Activated CD4-positive, alpha-beta T cell treated with anti-CD3 and anti-CD28 coated beads for 36 hours (primary cell): ENCODE results near the gene SFRP5. TPM values are rescaled to one million over a fixed set of nuclear protein-coding genes. Genes with fewer than 3 reads are reported as not detected.

ENCODE experiments used
- ATAC-seq: fragments of 200-7000 bp; cut with Tn5 transposase; one replicate; pipeline ENCODE4 v1.10.0; 2021; ENCODE audit warnings: mild to moderate bottlenecking, moderate library complexity
- CTCF ChIA-PET: fragments of 350-600 bp; sonication (Branson Sonifier 250); formaldehyde crosslinking; loops from one replicate; lab custom pipeline; 2021; ENCODE audit warnings: antibody characterized with exemption; lab: Charles Lee
- POLR2A ChIA-PET: fragments of 350-600 bp; sonication (Branson Sonifier 250); formaldehyde crosslinking; loops from one replicate; lab custom pipeline; 2021; ENCODE audit warnings: antibody characterized with exemption, inconsistent platforms; lab: Charles Lee
- DNase-seq: peaks from one replicate; pipeline ENCODE4 v3.0.0-alpha.2; 2020
- H3K27ac Mint-ChIP-seq: one replicate; pipeline ENCODE4 v1.8.0; 2021; ENCODE audit warnings: mixed read lengths
- H3K27me3 Mint-ChIP-seq: one replicate; pipeline ENCODE4 v1.8.0; 2021; ENCODE audit warnings: mixed read lengths
- H3K36me3 Mint-ChIP-seq: one replicate; pipeline ENCODE4 v1.8.0; 2021; ENCODE audit warnings: low read depth, mixed read lengths
- H3K4me1 Mint-ChIP-seq: one replicate; pipeline ENCODE4 v1.8.0; 2021; ENCODE audit warnings: mixed read lengths
- H3K4me3 Mint-ChIP-seq: one replicate; pipeline ENCODE4 v1.8.0; 2021; ENCODE audit warnings: mild to moderate bottlenecking, moderate library complexity, mixed read lengths
- H3K9me3 Mint-ChIP-seq: one replicate; pipeline ENCODE4 v1.8.0; 2021; ENCODE audit warnings: low read depth, mixed read lengths
- intact Hi-C, 2 experiments: fragments of 100-400 bp; cut with DNase I in 1 of 2; cut with micrococcal nuclease in 1 of 2; formaldehyde crosslinking; loops; one replicate each; pipeline versions ENCODE4 v1.14.2 to v1.15.1; 2022 to 2024; cut with DNase I, micrococcal nuclease
- total RNA-seq, 2 experiments: library from RNA; stranded (reverse); gene quantifications; one replicate each; pipeline ENCODE4 v1.2.3, GENCODE V29; 2021

The SFRP5 gene
- total RNA-seq, 2 experiments from 2014 or later, result not detected

- no peak for DNase-seq
- Mint-ChIP-seq H3K27ac (no peak overlapping the region), H3K9me3 (no peaks in the 10 kb centered on the region), H3K4me3 (no peak overlapping the region), H3K36me3 (no peaks in the 10 kb centered on the region), H3K27me3 (peaks cover 2% of the 10 kb centered on the region), H3K4me1 (peaks cover 4% of the 10 kb centered on the region)
- POLR2A ChIA-PET, result no interaction called here
- CTCF ChIA-PET, result interaction anchor here (1.3 to 2.0 kb wide), 2 partner anchors 10 to 12 kb away, joined by 4 to 8 read pairs; no protein-coding TSS in a partner anchor
- no peak for ATAC-seq
- intact Hi-C loops, result no loop called here
Measured at GRCh38 chr10:97719602-97720001, 52.2 kb downstream of the SFRP5 start.

- DNase-seq (no peak), ATAC-seq (no peak)
- intact Hi-C loops, result no loop called here
- ChIA-PET POLR2A (no interaction called here), CTCF (interaction anchor here (0.8 to 2.0 kb wide), 2 partner anchors 9 to 32 kb away, joined by 3 to 8 read pairs; partner anchors contain the start of gene AVPI1)
- Mint-ChIP-seq H3K27ac (no peak overlapping the region), H3K27me3 (peaks cover 3% of the 10 kb centered on the region), H3K4me3 (no peak overlapping the region), H3K4me1 (peaks cover 7% of the 10 kb centered on the region), H3K36me3 (no peaks in the 10 kb centered on the region), H3K9me3 (no peaks in the 10 kb centered on the region)
Measured at GRCh38 chr10:97718659-97719142, 53.1 kb downstream of the SFRP5 start.

- intact Hi-C loops, result no loop called here
- H3K9me3 Mint-ChIP-seq, result no peaks in the 10 kb centered on the region
- H3K27me3 Mint-ChIP-seq, result peaks cover 2% of the 10 kb centered on the region
- no peak overlapping the region for H3K27ac Mint-ChIP-seq
- DNase-seq (no peak), ATAC-seq (no peak)
- H3K36me3 Mint-ChIP-seq, result no peaks in the 10 kb centered on the region
- ChIA-PET POLR2A (no interaction called here), CTCF (interaction anchor here (0.7 to 2.0 kb wide), 3 partner anchors 9 to 125 kb away, joined by 3 to 8 read pairs (median 3); partner anchors contain the start of gene AVPI1)
- H3K4me1 Mint-ChIP-seq, result peaks cover 7% of the 10 kb centered on the region
- no peak overlapping the region for H3K4me3 Mint-ChIP-seq
Measured at GRCh38 chr10:97718178-97718577, 53.6 kb downstream of the SFRP5 start.

GRCh38 chr10:97717627-97718026, 54.2 kb downstream of the SFRP5 start:
- peaks cover 11% of the 10 kb centered on the region for H3K4me1 Mint-ChIP-seq
- no peak overlapping the region for H3K27ac Mint-ChIP-seq
- DNase-seq (no peak), ATAC-seq (no peak)
- intact Hi-C loops, result no loop called here
- ChIA-PET POLR2A (no interaction called here), CTCF (interaction anchor here (0.6 to 2.2 kb wide), 6 partner anchors 9 to 124 kb away, joined by 3 to 20 read pairs (median 4); partner anchors contain the start of gene AVPI1)
- H3K36me3 Mint-ChIP-seq, result no peaks in the 10 kb centered on the region
- peaks cover 6% of the 10 kb centered on the region for H3K27me3 Mint-ChIP-seq
- H3K9me3 Mint-ChIP-seq, result no peaks in the 10 kb centered on the region
- H3K4me3 Mint-ChIP-seq, result no peak overlapping the region

Other genes with a start within 250 kb of the SFRP5 start
- not detected for gene ANKRD2, start 199.2 kb downstream of the SFRP5 start, total RNA-seq
- not detected for gene HOGA1, start 187.6 kb downstream of the SFRP5 start, total RNA-seq
- not detected for gene C10orf62, start 182.3 kb downstream of the SFRP5 start, total RNA-seq
- gene MORN4, start 138.5 kb downstream of the SFRP5 start, total RNA-seq, result 1 to 10 TPM; 3.9 to 5.3 TPM
- gene PI4K2A, start 131.3 kb downstream of the SFRP5 start, total RNA-seq, result 1 to 10 TPM; 8.5 to 8.9 TPM
- 1 to 10 TPM; 2.1 to 2.2 TPM for gene AVPI1, start 84.8 kb downstream of the SFRP5 start, total RNA-seq
- 1 to 10 TPM; 1.8 to 1.9 TPM for gene MARVELD1, start 58.3 kb downstream of the SFRP5 start, total RNA-seq
- 10 to 100 TPM; 20.2 to 22.6 TPM for gene ZFYVE27, start 34.9 kb downstream of the SFRP5 start, total RNA-seq
- gene GOLGA7B, start 77.8 kb upstream of the SFRP5 start, total RNA-seq, result under 1 TPM; 0.47 to 0.57 TPM